HEK293 (cell line): Measurements from ENCODE around the gene GDF2.

Experiments
- KLF10 ChIP-seq: fragments of 450-650 bp; IDR thresholded peaks from 2 replicates; pipeline ENCODE4 v1.5.1; 2018; ENCODE audit warnings: missing biosample characterization, mild to moderate bottlenecking, missing genetic modification characterization
- ZNF473 ChIP-seq: fragments of 450-650 bp; formaldehyde crosslinking; IDR thresholded peaks from 2 replicates; pipeline ENCODE4 v1.5.1; 2017; ENCODE audit warnings: missing biosample characterization, missing genetic modification characterization
- ZNF777 ChIP-seq: fragments of 450-650 bp; formaldehyde crosslinking; IDR thresholded peaks from 2 replicates; pipeline ENCODE4 v1.5.1; 2017; ENCODE audit warnings: missing biosample characterization, missing genetic modification characterization, borderline replicate concordance
- TF ChIP-seq, protein P1 (sequence below): fragments of 450-650 bp; formaldehyde crosslinking; IDR thresholded peaks from 2 replicates; pipeline ENCODE4 v1.5.1; 2016; ENCODE audit warnings: missing biosample characterization, missing genetic modification characterization
- TF ChIP-seq, protein P2 (sequence below): fragments of 450-650 bp; formaldehyde crosslinking; IDR thresholded peaks from 2 replicates; pipeline ENCODE4 v1.5.1; 2016; ENCODE audit warnings: missing biosample characterization, missing genetic modification characterization
- TF ChIP-seq, protein P3 (sequence below): fragments of 450-650 bp; formaldehyde crosslinking; IDR thresholded peaks from 2 replicates; pipeline ENCODE4 v1.5.1; 2016; ENCODE audit warnings: missing biosample characterization, missing genetic modification characterization
- TF ChIP-seq, protein P4 (sequence below): fragments of 450-650 bp; formaldehyde crosslinking; conservative IDR thresholded peaks from 2 replicates; pipeline ENCODE4 v1.5.1; 2016; ENCODE audit warnings: low read depth, missing biosample characterization, missing genetic modification characterization

DNA sequence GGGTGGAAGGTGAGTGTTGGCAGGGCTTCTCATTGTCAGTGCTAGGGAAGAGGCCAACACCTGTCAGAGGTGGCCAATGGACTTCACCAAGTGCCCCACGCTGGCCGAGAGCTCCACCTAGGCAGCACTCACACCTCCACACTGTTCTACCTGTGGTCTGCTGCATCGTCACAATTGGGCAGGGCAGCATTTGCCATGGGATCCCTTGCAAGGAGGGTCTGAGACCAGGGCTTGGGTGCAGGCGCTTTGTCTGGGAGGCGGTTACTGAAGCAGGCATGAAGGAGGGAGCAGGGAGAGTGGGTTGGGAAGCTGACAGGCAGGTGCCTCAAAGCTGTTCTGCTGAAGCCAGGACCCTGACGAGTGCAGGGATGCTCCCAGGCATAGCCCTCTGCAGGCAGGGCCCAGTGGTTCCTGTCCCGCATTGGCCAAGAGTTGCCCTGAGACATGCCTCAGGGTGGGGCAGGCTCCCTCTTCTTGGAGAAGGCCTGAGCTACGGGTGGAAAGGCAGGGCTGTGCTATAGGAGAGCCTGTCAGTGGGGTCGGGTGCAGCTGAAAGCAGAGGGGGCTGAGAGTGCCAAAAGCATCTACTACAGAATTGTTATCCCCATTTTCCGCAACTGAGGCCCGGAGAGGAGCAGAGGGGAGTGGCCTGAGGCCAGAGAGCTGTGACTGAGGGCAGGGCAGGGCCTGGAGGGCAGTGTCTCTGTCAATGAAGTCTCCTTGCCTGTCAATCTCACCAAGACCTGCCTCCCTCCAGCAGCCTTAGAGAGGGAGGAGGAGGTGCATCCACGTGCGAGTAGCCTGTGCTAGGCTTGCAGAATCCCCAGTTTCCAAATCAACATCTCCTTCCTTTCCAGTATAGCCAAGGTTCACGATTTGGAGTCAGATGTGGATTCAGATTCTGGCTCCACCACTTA is 29.9 kb downstream of the GDF2 start:
- TF ChIP-seq, protein P1, sequence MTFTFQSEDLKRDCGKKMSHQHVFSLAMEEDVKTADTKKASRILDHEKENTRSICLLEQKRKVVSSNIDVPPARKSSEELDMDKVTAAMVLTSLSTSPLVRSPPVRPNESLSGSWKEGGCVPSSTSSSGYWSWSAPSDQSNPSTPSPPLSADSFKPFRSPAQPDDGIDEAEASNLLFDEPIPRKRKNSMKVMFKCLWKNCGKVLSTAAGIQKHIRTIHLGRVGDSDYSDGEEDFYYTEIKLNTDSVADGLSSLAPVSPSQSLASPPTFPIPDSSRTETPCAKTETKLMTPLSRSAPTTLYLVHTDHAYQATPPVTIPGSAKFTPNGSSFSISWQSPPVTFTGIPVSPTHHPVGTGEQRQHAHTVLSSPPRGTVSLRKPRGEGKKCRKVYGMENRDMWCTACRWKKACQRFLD (tag by site-specific recombination) = no peak
- TF ChIP-seq, protein P2, sequence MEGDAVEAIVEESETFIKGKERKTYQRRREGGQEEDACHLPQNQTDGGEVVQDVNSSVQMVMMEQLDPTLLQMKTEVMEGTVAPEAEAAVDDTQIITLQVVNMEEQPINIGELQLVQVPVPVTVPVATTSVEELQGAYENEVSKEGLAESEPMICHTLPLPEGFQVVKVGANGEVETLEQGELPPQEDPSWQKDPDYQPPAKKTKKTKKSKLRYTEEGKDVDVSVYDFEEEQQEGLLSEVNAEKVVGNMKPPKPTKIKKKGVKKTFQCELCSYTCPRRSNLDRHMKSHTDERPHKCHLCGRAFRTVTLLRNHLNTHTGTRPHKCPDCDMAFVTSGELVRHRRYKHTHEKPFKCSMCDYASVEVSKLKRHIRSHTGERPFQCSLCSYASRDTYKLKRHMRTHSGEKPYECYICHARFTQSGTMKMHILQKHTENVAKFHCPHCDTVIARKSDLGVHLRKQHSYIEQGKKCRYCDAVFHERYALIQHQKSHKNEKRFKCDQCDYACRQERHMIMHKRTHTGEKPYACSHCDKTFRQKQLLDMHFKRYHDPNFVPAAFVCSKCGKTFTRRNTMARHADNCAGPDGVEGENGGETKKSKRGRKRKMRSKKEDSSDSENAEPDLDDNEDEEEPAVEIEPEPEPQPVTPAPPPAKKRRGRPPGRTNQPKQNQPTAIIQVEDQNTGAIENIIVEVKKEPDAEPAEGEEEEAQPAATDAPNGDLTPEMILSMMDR (tag by site-specific recombination) = no peak
- TF ChIP-seq, protein P3, sequence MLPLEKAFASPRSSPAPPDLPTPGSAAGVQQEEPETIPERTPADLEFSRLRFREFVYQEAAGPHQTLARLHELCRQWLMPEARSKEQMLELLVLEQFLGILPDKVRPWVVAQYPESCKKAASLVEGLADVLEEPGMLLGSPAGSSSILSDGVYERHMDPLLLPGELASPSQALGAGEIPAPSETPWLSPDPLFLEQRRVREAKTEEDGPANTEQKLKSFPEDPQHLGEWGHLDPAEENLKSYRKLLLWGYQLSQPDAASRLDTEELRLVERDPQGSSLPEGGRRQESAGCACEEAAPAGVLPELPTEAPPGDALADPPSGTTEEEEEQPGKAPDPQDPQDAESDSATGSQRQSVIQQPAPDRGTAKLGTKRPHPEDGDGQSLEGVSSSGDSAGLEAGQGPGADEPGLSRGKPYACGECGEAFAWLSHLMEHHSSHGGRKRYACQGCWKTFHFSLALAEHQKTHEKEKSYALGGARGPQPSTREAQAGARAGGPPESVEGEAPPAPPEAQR (tag by site-specific recombination) = no peak
- TF ChIP-seq KLF10 = no peak
- no peak for TF ChIP-seq ZNF777 (tag by site-specific recombination)
- TF ChIP-seq ZNF473 (tag by site-specific recombination) = no peak
- TF ChIP-seq, protein P4, sequence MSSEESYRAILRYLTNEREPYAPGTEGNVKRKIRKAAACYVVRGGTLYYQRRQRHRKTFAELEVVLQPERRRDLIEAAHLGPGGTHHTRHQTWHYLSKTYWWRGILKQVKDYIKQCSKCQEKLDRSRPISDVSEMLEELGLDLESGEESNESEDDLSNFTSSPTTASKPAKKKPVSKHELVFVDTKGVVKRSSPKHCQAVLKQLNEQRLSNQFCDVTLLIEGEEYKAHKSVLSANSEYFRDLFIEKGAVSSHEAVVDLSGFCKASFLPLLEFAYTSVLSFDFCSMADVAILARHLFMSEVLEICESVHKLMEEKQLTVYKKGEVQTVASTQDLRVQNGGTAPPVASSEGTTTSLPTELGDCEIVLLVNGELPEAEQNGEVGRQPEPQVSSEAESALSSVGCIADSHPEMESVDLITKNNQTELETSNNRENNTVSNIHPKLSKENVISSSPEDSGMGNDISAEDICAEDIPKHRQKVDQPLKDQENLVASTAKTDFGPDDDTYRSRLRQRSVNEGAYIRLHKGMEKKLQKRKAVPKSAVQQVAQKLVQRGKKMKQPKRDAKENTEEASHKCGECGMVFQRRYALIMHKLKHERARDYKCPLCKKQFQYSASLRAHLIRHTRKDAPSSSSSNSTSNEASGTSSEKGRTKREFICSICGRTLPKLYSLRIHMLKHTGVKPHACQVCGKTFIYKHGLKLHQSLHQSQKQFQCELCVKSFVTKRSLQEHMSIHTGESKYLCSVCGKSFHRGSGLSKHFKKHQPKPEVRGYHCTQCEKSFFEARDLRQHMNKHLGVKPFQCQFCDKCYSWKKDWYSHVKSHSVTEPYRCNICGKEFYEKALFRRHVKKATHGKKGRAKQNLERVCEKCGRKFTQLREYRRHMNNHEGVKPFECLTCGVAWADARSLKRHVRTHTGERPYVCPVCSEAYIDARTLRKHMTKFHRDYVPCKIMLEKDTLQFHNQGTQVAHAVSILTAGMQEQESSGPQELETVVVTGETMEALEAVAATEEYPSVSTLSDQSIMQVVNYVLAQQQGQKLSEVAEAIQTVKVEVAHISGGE = no peak
